PC-3 (cell line): ENCODE measurements around the gene ARHGEF4. TPM values are rescaled to one million over a fixed set of nuclear protein-coding genes. Genes with fewer than 3 reads are reported as not detected.

Experiments used
- ATAC-seq: fragments of 200-7000 bp; cut with Tn5 transposase; 2 replicates; pipeline ENCODE4 v1.9.1; 2020; ENCODE audit warnings: mild to moderate bottlenecking, moderate library complexity
- BruUV-seq: library from RNA; stranded (reverse); fragments of 400-500 nt; replicated peaks from 2 replicates; lab custom pipeline; 2021; lab: Mats Ljungman, UMichigan
- CTCF ChIA-PET: fragments of 300-600 bp; sonication (Branson Sonifier 250); formaldehyde crosslinking; loops from one replicate; lab custom pipeline; 2022; ENCODE audit warnings: antibody characterized with exemption; lab: Charles Lee
- POLR2A ChIA-PET: fragments of 300-600 bp; sonication (Branson Sonifier 250); formaldehyde crosslinking; loops from one replicate; lab custom pipeline; 2022; ENCODE audit warnings: antibody characterized with exemption; ENCODE audit not compliant: unreplicated experiment; lab: Charles Lee
- DNase-seq: peaks from one replicate; pipeline ENCODE4 v3.0.0-alpha.2; 2015
- H2AFZ ChIP-seq: fragments of 300-600 bp; sonication (generic); 2 replicates; pipeline ENCODE4 v1.6.0; 2016; ENCODE audit warnings: antibody characterized with exemption, low read length
- H3F3A ChIP-seq: fragments of 300-600 bp; sonication (generic); one replicate; pipeline ENCODE4 v1.6.0; 2017; ENCODE audit warnings: antibody characterized with exemption, low read length, control low read depth, mild to moderate bottlenecking; ENCODE audit not compliant: unreplicated experiment
- H3K27ac ChIP-seq: fragments of 300-600 bp; sonication (generic); 2 replicates; pipeline ENCODE4 v1.5.1; 2016; ENCODE audit warnings: mild to moderate bottlenecking, low read length
- H3K27me3 ChIP-seq: fragments of 300-600 bp; sonication (generic); 2 replicates; pipeline ENCODE4 v1.6.1; 2016; ENCODE audit warnings: low read length, mixed read lengths
- H3K36me3 ChIP-seq: fragments of 300-600 bp; sonication (generic); 2 replicates; pipeline ENCODE4 v1.6.1; 2016; ENCODE audit warnings: low read depth, mixed run types, low read length, mixed read lengths
- H3K4me1 ChIP-seq: fragments of 300-600 bp; sonication (generic); 2 replicates; pipeline ENCODE4 v1.5.1; 2016; ENCODE audit warnings: low read length; ENCODE audit not compliant: insufficient read depth
- H3K4me2 ChIP-seq: fragments of 300-600 bp; sonication (generic); 2 replicates; pipeline ENCODE4 v1.6.0; 2016; ENCODE audit warnings: low read length
- H3K4me3 ChIP-seq: fragments of 300-600 bp; sonication (generic); 2 replicates; pipeline ENCODE4 v1.5.1; 2016; ENCODE audit warnings: mild to moderate bottlenecking, low read length, mixed read lengths
- H3K79me2 ChIP-seq: fragments of 300-600 bp; sonication (generic); 2 replicates; pipeline ENCODE4 v1.6.1; 2017; ENCODE audit warnings: low read length, mixed read lengths
- H3K9ac ChIP-seq: fragments of 300-600 bp; sonication (generic); 2 replicates; pipeline ENCODE4 v1.6.0; 2016; ENCODE audit warnings: mild to moderate bottlenecking, low read length
- H3K9me2 ChIP-seq: fragments of 300-600 bp; sonication (generic); replicated peaks from 2 replicates; pipeline ENCODE4 v1.6.1; 2016; ENCODE audit warnings: mixed run types, low read length, mixed read lengths
- H3K9me3 ChIP-seq: fragments of 300-600 bp; sonication (generic); 2 replicates; pipeline ENCODE4 v1.6.1; 2016; ENCODE audit warnings: low read length, mixed read lengths
- H4K20me1 ChIP-seq: fragments of 300-600 bp; sonication (generic); 2 replicates; pipeline ENCODE4 v1.6.1; 2016; ENCODE audit warnings: low read length, mixed read lengths
- CTCF ChIP-seq: fragments of 300-600 bp; sonication (generic); conservative IDR thresholded peaks from 2 replicates; pipeline ENCODE4 v1.5.1; 2017; ENCODE audit warnings: antibody characterized with exemption, low read depth, mild to moderate bottlenecking, low read length
- EZH2 ChIP-seq: fragments of 300-600 bp; sonication (generic); IDR thresholded peaks from one replicate; pipeline ENCODE4 v1.6.1; 2017; ENCODE audit warnings: antibody characterized with exemption, mild to moderate bottlenecking, low read length; ENCODE audit not compliant: unreplicated experiment
- EZH2phosphoT487 ChIP-seq: fragments of 300-600 bp; sonication (generic); IDR thresholded peaks from 2 replicates; pipeline ENCODE4 v1.6.1; 2018; ENCODE audit warnings: mild to moderate bottlenecking, antibody characterized with exemption, low read length, borderline replicate concordance
- intact Hi-C: fragments of 100-400 bp; cut with micrococcal nuclease; formaldehyde crosslinking; loops from 2 replicates; pipeline ENCODE4 v1.9.0; 2023
- total RNA-seq: library from RNA; depleted of rRNA; stranded (reverse); fragments of >200 nt; gene quantifications from 2 replicates; pipeline ENCODE4 v1.2.3, GENCODE V29; 2014

Gene ARHGEF4
- total RNA-seq, 1 experiment from 2014 or later: 21.5 TPM

DNA sequence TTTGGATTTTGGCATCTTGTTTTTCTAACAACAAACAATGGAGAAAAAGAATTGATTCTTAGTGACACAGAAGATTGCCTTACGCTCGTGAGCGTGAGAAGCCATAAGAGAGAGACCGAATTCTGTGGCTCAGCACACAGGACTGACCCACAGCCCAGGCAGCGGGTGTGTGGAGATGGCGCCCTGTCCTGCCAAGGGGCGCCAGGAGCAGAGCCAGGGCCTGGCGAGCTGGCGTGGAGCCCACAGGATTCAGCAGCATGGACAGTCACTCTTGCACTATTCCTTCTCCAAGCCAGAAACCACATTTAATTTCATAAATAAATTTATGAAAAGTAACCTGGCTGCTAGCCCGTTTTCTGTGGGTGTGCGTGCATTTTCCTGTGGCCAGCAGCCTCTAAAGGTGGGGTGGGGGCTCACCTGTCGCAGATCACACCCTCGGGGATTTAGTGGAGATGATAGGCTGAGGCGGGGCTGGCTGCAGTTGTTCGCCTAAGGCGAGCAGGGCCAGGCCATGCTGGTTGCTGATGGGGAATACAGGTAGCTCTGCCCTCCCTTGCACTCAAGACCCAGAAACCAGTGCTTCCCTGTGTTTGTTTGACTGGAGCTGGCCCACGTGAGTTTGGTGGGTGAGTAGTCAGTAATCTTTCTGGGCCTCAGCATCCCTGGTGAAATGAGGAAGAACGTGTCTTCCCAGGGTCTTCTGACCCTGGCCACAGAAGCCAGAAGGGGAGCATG lies 210.4 kb downstream of the ARHGEF4 start:
- ChIA-PET POLR2A (interaction anchor here (0.6 kb wide), 1 partner anchor 9 kb away, joined by 3 read pairs; no protein-coding TSS in a partner anchor), CTCF (no interaction called here)
- no peaks in the 10 kb centered on the region for H4K20me1 ChIP-seq
- no peak overlapping the region for H3K4me3 ChIP-seq
- no peaks in the 10 kb centered on the region for H3K4me1 ChIP-seq
- H3K79me2 ChIP-seq: no peaks in the 10 kb centered on the region
- no peaks in the 10 kb centered on the region for H3F3A ChIP-seq
- H3K9me2 ChIP-seq: no peaks in the 10 kb centered on the region
- no TSS peak for BruUV-seq
- H3K9me3 ChIP-seq: no peaks in the 10 kb centered on the region
- H3K27ac ChIP-seq: no peak overlapping the region
- ATAC-seq (no peak), DNase-seq (no peak)
- H3K27me3 ChIP-seq: no peaks in the 10 kb centered on the region
- TF ChIP-seq EZH2 (no peak), CTCF (no peak), EZH2phosphoT487 (no peak)
- no peak overlapping the region for H3K4me2 ChIP-seq
- no peak overlapping the region for H3K9ac ChIP-seq
- H2AFZ ChIP-seq: no peak overlapping the region
- intact Hi-C loops: no loop called here
- peaks cover 49% of the 10 kb centered on the region for H3K36me3 ChIP-seq

DNA sequence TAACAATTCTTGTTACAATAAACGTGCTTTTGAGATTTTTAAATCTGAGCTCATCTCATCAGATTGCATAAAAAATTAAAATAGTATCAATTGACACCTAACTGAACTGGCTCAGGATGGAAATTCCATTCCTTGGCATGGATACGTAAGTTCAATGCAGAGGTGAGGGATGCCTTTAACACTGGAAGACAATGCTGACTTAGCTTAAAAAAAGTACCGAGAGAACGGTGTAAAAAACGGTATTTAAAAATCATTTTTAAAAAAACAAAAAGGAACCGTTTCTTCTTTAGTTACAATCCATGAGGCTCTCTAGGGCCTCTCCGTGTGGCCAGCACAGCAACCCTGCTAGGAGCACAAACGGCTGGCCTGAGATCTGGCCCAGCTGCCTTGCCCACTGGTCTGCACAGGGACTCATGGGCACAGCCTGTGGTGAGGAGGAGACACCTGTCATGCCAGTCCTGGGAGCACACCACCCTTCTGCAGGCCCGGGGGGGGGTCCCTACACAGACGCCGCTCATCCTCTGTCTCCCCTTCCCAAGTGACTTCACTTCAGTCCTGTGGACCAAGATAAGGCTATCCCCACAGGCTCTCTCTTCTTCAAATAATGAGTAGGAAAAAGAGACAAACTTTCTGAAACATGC lies 211.3 kb downstream of the ARHGEF4 start:
- Histone ChIP-seq H3K27ac (no peak overlapping the region), H4K20me1 (peaks cover 4% of the 10 kb centered on the region; the same call in 1 of the 2 replicates), H3K9me3 (no peaks in the 10 kb centered on the region), H3K4me2 (no peak overlapping the region), H3K4me1 (no peaks in the 10 kb centered on the region), H3K4me3 (no peak overlapping the region), H3K27me3 (no peaks in the 10 kb centered on the region), H3F3A (no peaks in the 10 kb centered on the region), H2AFZ (no peak overlapping the region), H3K79me2 (no peaks in the 10 kb centered on the region), H3K9ac (no peak overlapping the region), H3K9me2 (no peaks in the 10 kb centered on the region), H3K36me3 (peaks cover 58% of the 10 kb centered on the region)
- ChIA-PET CTCF (no interaction called here), POLR2A (interaction anchor here (0.6 kb wide), 1 partner anchor 10 kb away, joined by 3 read pairs; no protein-coding TSS in a partner anchor)
- intact Hi-C loops: no loop called here
- DNase-seq (no peak), ATAC-seq (no peak)
- TF ChIP-seq EZH2: no peak
- no peak for TF ChIP-seq EZH2phosphoT487
- TF ChIP-seq CTCF: no peak
- no TSS peak for BruUV-seq

DNA sequence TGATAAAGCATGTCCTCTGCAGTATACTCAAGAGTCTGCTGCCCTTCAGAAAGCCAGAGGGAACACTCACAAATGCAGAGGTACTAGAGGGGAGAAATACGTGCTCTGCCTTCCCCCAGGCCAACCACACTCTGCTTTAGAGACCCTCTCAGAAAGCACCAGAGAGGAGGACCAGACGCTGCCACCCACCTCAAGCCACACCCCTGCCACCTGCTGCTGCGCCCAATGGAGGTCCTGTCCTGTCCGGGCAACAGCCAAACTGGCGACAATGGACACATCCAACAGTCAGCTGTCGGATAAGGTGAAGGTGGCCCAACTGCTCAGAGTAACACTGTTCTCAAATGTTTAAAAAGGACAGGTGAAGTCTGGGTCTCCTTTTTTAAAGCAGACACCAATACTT lies 211.9 kb downstream of the ARHGEF4 start:
- no peaks in the 10 kb centered on the region for H3K79me2 ChIP-seq
- no peaks in the 10 kb centered on the region for H3K9me2 ChIP-seq
- POLR2A ChIA-PET: no interaction called here
- H3K4me2 ChIP-seq: no peak overlapping the region
- H3K27me3 ChIP-seq: no peaks in the 10 kb centered on the region
- no peak overlapping the region for H3K27ac ChIP-seq
- no peaks in the 10 kb centered on the region for H3K9me3 ChIP-seq
- BruUV-seq: no TSS peak
- ATAC-seq: no peak
- CTCF ChIA-PET: no interaction called here
- peaks cover 6% of the 10 kb centered on the region; the same call in 1 of the 2 replicates for H4K20me1 ChIP-seq
- intact Hi-C loops: no loop called here
- no peak overlapping the region for H2AFZ ChIP-seq
- no peaks in the 10 kb centered on the region for H3F3A ChIP-seq
- DNase-seq: no peak
- TF ChIP-seq CTCF (no peak), EZH2 (no peak), EZH2phosphoT487 (no peak)
- peaks cover 64% of the 10 kb centered on the region for H3K36me3 ChIP-seq
- H3K4me3 ChIP-seq: no peak overlapping the region
- H3K4me1 ChIP-seq: no peaks in the 10 kb centered on the region
- H3K9ac ChIP-seq: no peak overlapping the region
